ENCODE measurements around the gene HINT2.

The HINT2 gene

GRCh38 chr9:35820076-35820475, 5.2 kb upstream of the HINT2 start:
- no peaks in the 10 kb centered on the region for H3K27me3 ChIP-seq (ENCODE audit: insufficient read depth, poor library complexity, severe bottlenecking)
- TF ChIP-seq CTCF (IDR thresholded peaks at IDR 0.05; ENCODE audit: poor library complexity, severe bottlenecking), result no peak
- DNase-seq (ENCODE audit: low spot score) (no peak), ATAC-seq (ENCODE audit: low read depth) (no peak)
- H3K4me3 ChIP-seq (ENCODE audit: severe bottlenecking), result no peak overlapping the region
- H3K36me3 ChIP-seq (ENCODE audit: low read depth), result no peaks in the 10 kb centered on the region
- no peak overlapping the region for H3K27ac ChIP-seq (ENCODE audit: poor library complexity, severe bottlenecking)
- no peaks in the 10 kb centered on the region for H3K9me3 ChIP-seq (ENCODE audit: severe bottlenecking)
- H3K4me1 ChIP-seq (ENCODE audit: insufficient read depth, poor library complexity, severe bottlenecking), result no peaks in the 10 kb centered on the region

- no peak for TF ChIP-seq CTCF (IDR thresholded peaks at IDR 0.05; ENCODE audit: poor library complexity, severe bottlenecking)
Observed at GRCh38 chr9:35818341-35818740, 3.5 kb upstream of the HINT2 start.

GRCh38 chr9:35816708-35817107, 1.9 kb upstream of the HINT2 start:
- no peak overlapping the region for H3K27ac ChIP-seq (ENCODE audit: poor library complexity, severe bottlenecking)

More at GRCh38 chr9:35818341-35818740, 3.5 kb upstream of the HINT2 start:
- Histone ChIP-seq H3K9me3 (ENCODE audit: severe bottlenecking) (no peaks in the 10 kb centered on the region), H3K27me3 (ENCODE audit: insufficient read depth, poor library complexity, severe bottlenecking) (no peaks in the 10 kb centered on the region), H3K4me3 (ENCODE audit: severe bottlenecking) (no peak overlapping the region), H3K36me3 (ENCODE audit: low read depth) (no peaks in the 10 kb centered on the region), H3K27ac (ENCODE audit: poor library complexity, severe bottlenecking) (no peak overlapping the region), H3K4me1 (ENCODE audit: insufficient read depth, poor library complexity, severe bottlenecking) (no peaks in the 10 kb centered on the region)
- ATAC-seq (ENCODE audit: low read depth) (no peak), DNase-seq (ENCODE audit: low spot score) (no peak)

GRCh38 chr9:35814106-35814840, 569 bp downstream of the HINT2 start:
- peak; percentile 29 for TF ChIP-seq CTCF (IDR thresholded peaks at IDR 0.05; ENCODE audit: poor library complexity, severe bottlenecking)
- no peak for DNase-seq (ENCODE audit: low spot score)
- H3K27me3 ChIP-seq (ENCODE audit: insufficient read depth, poor library complexity, severe bottlenecking), result no peaks in the 10 kb centered on the region
- peak; percentile 17 for ATAC-seq (ENCODE audit: low read depth)
- no peaks in the 10 kb centered on the region for H3K9me3 ChIP-seq (ENCODE audit: severe bottlenecking)
- peak overlapping the region; percentile 81 for H3K27ac ChIP-seq (ENCODE audit: poor library complexity, severe bottlenecking)
- H3K4me1 ChIP-seq (ENCODE audit: insufficient read depth, poor library complexity, severe bottlenecking), result no peaks in the 10 kb centered on the region
- H3K4me3 ChIP-seq (ENCODE audit: severe bottlenecking), result peak overlapping the region; percentile 82
- H3K36me3 ChIP-seq (ENCODE audit: low read depth), result no peaks in the 10 kb centered on the region; the same call in 1 of the 2 replicates

More at GRCh38 chr9:35816708-35817107, 1.9 kb upstream of the HINT2 start:
- no peaks in the 10 kb centered on the region; the same call in 1 of the 2 replicates for H3K36me3 ChIP-seq (ENCODE audit: low read depth)
- no peak for TF ChIP-seq CTCF (IDR thresholded peaks at IDR 0.05; ENCODE audit: poor library complexity, severe bottlenecking)
- no peak for DNase-seq (ENCODE audit: low spot score)
- ATAC-seq (ENCODE audit: low read depth), result no peak
- no peaks in the 10 kb centered on the region for H3K4me1 ChIP-seq (ENCODE audit: insufficient read depth, poor library complexity, severe bottlenecking)
- no peak overlapping the region for H3K4me3 ChIP-seq (ENCODE audit: severe bottlenecking)
- H3K9me3 ChIP-seq (ENCODE audit: severe bottlenecking), result no peaks in the 10 kb centered on the region
- no peaks in the 10 kb centered on the region for H3K27me3 ChIP-seq (ENCODE audit: insufficient read depth, poor library complexity, severe bottlenecking)

Data from RWPE2 (cell line).